ENCODE data around the gene C11orf21.

Gene C11orf21

GRCh38 chr11:2307501-2308331 lies 6.0 kb upstream of the C11orf21 start:
- DNase-seq = no peak

DNA sequence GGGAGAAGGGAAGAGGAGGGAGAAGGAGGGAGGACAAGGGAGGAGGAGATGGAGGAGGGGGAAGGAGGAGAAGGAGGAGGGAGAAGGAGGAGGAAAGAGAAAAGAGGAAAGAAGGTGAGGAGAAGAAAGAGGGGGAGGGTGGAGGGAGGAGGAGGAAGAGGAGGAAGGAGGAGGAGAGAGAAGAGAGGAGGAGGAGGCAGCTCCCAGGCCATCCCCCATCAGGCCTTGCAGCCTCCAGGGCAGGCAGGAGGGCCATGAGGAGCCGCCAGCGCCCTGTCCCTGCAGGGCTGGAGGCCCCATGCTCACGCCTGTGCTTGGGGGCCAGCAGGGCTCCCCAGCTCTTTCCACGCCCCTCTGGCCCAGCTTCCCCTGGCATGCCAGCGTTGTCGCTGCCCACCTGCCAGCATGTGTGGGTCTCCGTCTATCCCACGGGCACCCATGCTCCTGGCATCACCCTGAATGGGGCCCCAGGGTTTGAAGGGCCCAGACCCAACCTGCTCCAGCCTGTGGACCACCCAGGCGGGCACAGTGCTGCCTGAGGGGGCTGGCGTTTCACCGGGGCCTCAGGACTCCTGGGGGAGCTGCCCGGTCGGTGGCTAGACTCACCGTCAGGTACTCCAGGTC lies 5.3 kb upstream of the C11orf21 start:
- DNase-seq = no peak

DNA sequence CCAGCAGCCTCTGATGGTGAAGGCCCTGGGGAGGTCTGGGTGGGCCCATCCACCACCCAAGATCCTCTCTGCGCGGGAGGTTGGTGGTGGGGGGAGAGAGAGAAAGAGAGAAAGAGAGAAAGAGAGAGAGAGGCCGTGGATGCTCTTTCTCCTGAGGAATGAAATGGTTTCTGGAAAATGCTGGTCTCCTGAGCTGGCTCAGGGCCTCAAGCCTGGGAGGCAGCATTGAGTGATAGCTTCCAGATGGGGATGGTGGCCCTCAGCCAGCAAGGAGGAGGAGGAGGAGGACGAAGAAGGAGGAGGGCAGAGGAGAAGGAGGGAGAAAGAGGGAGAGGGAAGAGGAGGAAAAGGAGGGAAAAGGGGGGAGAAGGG lies 4.7 kb upstream of the C11orf21 start:
- DNase-seq = no peak

- peak in 1 of 4 experiments; percentile 25 for DNase-seq
These were observed 4.2 kb upstream of the C11orf21 start for GRCh38 chr11:2305788-2306451.

DNA sequence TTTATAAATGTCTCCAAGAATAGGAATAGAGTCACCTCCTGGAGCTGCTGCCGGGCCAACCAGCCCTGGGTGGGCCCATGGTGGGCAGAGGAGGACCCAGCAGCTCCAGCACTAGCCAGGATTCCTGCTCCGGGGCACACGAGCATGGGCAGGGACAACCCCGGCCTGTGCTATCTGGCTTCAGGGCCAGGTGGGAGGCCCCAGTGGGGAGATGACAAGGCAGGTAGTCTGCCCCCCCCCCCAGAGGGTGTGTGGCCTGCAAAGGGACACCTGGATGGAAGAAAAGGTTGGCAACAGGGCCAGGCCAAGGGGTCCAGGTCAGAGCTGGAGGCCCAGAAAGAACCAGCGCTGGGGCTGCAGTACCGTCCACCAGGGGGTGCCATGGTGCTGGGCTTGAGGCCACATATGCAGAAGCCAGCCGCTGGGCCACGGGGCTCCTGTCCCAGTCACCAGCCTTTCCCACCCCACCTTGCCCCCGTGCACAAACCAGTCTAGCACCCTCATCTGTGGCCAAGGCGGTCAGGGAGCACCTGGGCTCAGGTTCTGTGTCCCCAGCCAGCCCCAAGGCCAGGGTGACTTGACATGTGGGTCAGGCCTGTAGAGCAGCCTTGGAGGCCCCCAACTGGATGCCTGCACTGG lies 3.5 kb upstream of the C11orf21 start:
- peak; percentile 64 to 83 (median 79) for DNase-seq

DNA sequence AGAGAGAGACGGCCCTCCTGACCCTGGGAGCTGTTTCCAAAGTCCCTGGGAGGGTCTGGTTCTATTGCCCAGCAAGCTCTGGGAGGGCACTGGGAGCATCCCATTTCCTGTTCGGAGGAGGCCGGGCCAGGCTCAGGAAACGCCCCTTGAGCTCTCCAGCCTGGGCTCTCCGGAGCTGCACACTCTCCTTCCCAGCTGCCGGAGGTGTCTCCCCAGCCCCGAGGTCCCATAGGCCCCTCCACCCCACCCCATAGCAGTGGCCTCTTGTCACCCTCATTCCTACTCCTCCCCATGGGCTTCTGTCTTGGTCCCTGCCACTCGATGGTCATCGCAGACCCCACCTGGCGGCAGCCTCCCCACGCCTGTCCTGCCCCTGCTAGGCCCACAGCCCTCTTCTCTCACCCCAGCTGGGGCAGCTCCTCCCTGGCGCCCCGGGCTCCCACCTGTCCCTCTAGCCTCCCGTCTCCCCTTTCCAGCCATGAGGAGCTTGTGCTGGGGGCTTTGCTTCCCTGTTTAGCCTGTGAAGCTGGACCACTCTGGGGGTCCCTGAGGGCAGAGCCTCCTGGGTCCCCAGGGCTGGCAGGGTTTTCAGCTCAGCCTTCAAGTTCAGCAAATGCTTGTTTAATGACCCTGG lies 2.9 kb upstream of the C11orf21 start:
- no peak for DNase-seq

- DNase-seq = no peak
These were observed 2.1 kb upstream of the C11orf21 start for GRCh38 chr11:2303627-2304505.

- no peak for DNase-seq
These were observed 1.3 kb upstream of the C11orf21 start for GRCh38 chr11:2302896-2303626.

DNA sequence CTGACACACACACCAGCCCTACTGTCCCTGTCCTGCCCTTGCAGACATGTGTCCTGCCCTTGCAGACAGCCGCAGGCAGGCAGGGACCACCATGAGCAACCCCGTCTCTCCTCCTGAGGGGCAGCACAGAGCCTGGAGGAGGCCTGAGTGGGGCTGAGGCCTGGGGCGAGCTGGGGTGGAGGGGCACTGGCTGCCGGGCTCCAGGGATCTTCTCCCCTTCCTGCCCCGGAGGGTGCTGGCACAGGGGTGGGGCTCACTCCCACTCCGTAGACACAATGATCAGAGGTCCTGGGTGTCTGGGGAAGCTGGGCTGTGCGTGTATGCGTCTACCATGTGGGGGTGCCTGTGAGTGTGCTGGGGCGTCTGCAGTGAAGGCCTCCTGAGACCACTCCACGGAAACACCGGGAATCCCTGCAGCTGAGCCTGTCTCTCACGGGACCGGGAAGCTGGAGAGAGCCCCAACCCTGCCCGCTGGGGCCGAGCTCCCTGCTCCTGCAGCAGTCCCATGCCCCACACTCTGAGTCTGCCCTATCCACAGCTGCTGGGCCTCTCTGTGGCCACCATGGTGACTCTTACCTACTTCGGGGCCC lies 683 bp upstream of the C11orf21 start:
- peak in 1 of 4 experiments; percentile 17 for DNase-seq

DNA sequence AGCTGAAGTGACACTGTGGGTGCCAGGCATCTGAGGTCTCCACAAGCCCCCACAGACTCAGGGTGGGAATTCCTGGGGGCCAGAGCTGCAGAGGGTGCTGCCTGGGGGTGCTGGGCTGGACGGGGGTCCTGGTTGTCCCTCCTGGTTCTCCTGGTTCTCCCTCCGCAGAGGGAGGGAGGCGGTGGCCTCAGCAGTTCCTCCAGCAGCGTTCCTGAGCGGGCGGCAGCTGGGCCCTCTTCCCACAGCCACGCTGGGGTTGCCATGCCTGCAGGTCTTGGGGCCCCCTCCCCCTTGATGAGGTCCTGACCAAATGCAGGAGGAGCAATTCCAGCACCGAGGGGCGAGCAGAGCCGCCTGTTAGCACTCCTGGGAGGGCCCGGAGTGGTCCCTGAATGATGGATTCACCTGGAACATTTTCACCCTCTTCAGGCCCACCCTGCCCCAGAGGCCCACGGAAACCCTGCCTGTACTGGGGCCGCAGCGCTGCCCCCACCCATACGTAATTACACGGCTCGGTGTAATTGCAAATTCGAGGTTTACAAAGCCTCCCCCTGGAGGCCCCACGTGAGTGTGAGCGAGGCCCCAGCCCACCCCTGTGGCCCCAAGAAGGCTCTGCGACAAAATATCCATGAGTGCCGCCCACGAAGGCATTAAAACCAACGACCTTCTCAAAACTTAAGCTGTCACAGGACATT lies 635 bp downstream of the C11orf21 start:
- no peak for DNase-seq

DNA sequence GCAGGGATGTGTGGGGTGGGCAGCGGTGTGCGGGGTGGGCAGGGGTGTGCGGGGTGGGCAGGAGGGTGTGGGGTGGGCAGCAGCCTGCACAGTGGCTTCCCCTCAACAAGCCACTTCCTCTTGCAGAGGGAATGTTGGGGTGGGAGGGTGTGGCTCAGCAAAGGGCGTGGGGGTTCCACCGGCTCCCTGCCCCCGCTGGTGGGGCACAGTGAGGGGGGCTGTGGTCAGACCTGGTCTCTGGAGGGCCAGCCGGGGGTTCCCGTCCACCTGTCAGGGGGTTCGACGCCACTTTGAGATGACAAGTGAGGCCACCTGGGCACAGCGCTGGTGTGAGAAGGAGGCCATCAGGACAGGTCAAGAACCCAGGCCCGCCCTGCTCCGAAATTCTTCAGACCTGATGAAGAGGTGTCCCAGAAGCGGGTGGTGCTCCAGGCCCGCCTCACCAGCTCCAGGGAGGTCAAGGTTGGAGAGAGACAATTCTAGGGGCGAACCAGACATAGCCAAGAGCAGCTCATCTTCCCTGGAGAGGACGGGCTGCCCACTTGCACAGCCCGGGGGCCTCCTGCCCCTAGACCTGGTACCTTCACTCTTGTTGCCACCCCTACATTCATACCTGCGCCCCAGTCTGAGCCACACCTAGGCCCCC lies 1.3 kb downstream of the C11orf21 start:
- no peak for DNase-seq

DNA sequence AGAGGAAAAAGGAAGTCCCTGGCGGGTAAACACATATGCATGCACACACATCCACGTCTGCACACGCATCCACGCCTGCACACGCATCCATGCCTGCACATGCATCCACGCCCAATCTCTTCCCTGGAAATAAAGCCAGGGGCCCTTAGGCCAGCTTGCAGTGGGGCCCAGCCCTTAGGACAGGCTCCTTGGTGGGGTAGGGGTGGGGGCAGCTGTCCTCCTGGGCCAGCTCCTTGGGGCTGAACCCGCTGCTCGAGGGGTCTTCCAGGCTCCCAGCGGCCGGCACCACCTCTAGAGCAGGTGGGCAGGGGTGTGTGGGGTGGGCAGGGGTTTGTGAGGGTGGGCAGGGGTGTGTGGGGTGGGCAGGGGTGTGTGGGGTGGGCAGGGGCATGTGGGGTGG lies 1.9 kb downstream of the C11orf21 start:
- no peak for DNase-seq

DNA sequence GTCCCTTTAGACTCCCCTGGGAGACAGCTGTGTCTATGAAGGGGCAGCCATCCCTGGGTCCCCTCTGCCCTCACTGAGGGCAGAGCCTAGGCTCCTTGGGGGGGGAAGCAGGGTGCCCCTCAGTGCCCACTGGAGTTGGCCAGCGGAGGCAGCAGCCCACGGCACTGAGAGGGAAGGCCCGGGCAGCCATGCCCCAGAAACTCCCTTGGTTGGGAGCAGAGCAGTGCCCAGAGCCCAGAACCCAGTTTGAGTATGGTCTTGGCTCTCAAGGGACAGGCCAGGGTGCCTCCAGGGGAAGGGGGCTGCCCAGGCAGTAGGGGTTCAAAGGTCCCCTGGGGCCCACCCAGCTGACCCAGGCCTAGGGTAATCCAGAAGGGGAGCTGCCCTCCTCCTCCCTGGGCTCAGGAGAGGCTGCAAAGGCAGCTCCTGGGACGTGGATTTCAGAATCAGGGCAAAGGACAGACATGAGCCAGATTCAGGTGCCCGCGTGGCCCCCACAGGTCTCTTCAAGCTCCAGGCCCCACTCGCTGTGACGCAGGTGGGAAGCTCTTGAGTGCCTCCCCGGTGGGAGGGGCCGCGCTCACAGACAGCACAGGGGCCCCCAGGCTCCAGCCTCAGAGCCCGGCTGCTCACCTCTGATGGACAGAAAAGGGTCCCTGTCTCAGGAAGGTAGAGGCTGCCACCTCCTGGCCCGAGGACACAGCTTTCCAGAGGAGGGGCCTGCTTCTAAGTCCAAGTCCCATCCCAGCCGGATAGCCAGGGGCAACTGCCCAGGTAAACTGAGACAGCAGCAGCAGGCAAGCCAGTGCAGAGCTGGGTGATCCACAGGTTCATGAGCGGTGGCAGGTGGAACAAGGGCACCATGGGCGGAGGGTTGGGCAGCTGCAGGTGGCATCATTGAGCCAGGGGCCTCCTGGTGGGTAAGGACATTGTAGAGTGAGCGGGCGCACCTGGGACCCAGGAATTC lies 2.6 kb downstream of the C11orf21 start:
- no peak for DNase-seq

DNA sequence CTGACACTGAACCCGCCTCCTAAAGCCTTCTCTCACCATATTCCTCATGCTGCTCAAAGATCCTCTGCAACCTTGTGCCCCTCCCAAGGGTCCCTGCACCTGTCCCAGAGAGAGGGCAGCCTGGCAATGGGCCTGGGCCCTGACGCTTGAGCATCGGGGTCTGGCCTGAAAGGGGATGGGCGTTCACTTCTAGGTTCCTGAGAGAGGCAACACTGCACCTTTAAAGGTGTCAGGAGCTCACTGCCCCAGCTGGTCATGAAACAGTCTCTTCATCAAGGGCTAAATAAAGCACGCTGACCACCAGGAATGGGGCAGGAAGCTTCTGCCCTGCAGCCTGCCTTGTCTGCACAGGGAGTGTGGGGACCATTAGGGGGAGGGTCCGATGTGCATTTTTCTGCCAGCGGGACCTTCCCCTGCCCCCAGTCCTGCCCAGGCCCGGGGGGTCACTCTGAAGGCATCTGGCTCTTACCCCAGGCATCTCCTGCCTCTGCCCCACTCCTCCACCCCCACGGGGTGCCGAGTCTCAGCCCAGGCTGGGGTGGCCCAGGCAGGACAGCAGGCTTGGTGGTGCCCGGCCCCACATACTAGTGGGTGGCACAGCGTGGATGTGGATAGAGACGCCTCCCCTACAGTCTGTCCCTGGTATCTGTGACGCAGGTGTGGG lies 3.5 kb downstream of the C11orf21 start:
- no peak for DNase-seq

DNA sequence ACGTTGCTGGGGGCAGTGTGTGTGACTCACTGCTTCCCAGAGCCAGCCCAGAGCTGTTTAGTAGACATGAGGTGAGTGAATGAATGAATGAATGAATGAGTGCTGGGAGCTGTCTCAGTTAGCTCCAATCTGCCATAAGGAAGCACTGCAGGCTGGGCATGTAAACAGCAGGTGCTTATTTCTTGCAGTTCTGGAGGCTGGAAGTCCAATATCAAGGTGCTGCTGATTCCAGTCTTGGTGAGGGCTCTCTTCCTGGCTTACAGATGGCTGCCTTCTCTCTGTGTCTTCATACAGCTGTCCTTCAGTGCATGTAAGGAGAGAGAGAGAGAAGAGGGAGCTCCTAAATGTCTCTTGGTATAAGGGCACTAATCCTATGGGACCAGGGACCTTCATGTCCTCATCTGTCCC lies 4.1 kb downstream of the C11orf21 start:
- DNase-seq = no peak

GRCh38 chr11:2296913-2297622 lies 4.7 kb downstream of the C11orf21 start:
- DNase-seq = no peak
